NCI-H2029 treated with DMSO at 0.1 percent for 48 hours (cell line): ENCODE measurements around the gene PLS3.
"Not testable (repeated sequence)": the region's sequence is repeated elsewhere in the genome, so short reads cannot be mapped to it uniquely, and the experiment has no call there.

Source experiments
- DNase-seq: peaks from one replicate; lab custom pipeline; 2025; lab: John Stamatoyannopoulos, UW

The PLS3 gene, protein sequence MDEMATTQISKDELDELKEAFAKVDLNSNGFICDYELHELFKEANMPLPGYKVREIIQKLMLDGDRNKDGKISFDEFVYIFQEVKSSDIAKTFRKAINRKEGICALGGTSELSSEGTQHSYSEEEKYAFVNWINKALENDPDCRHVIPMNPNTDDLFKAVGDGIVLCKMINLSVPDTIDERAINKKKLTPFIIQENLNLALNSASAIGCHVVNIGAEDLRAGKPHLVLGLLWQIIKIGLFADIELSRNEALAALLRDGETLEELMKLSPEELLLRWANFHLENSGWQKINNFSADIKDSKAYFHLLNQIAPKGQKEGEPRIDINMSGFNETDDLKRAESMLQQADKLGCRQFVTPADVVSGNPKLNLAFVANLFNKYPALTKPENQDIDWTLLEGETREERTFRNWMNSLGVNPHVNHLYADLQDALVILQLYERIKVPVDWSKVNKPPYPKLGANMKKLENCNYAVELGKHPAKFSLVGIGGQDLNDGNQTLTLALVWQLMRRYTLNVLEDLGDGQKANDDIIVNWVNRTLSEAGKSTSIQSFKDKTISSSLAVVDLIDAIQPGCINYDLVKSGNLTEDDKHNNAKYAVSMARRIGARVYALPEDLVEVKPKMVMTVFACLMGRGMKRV

DNA sequence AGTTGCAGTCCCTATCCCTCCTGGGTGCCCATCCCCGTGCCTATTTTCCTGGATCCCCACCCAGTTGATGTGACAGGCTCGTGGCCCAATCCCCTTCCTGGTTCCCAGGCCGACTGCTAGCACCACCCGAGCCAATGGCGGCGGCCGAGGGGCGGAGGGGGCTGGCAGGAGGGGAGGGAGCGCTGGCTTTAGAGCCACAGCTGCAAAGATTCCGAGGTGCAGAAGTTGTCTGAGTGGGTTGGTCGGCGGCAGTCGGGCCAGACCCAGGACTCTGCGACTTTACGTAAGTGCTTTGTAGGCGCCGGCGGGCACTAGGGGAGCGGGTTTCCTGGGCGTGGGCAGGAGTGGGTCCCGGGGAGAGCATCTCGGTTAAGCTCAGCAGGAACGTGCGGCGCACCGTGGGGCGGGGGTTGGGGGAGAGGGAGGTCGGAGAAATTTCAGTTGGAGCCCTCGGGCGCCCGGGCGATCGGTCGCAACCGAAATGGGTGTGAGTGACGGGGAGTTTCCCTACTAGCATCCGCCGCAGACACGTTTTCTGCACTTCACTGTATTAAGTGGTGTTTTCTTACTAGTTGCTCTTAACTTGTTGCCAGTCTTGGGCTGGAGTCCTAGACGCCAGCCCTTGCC, at the start of gene PLS3:
PLS3 (plus strand) TSS at position 197 of the 627 bp plus-strand sequence. CDS start 49,077 bp downstream, outside the sequence.
- no peak for DNase-seq

GRCh38 chrX:115518113-115518512, 42.9 kb upstream of the PLS3 start:
- DNase-seq: no peak

DNA sequence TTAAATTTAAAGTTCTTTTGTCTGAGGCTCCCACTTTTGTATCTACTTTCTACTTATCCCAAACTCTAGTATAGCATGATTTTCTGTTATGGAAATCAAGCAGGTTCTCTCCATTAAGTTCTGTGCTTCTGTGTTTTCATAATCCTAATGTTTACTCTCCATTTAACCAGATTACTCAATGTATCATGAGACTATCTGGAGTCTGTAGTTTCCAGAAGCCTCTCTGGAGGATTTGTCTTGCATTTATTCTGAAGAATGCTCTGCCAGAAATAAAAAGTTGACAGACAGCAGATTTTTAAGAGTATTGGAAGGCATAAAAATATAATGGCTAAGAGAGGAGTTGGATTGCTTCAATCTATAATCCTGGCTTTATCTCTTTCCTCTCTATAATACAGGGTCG, 39.2 kb upstream of the PLS3 start:
- DNase-seq: no peak

- DNase-seq: no peak
Observed at GRCh38 chrX:115522952-115523351, 38.0 kb upstream of the PLS3 start.

DNA sequence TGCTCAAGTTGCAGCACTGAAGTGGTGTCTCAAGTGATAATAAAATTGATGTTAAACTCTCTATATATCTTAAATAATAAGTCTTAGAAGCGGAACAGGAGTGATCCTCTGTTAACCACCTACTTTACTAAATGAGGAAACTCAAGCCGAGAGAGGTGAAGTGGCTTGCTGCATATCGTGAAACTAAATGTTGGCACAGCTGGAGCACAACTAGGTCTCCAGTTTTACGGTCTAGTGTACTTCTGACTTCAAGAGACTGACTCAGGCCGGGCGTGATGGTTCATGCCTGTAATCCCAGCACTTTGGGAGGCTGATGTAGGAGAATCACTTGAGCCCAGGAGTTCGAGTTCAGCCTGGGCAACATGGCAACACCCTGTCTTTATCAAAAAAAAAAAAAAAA, 35.5 kb upstream of the PLS3 start:
- peak; percentile 62 for DNase-seq

DNA sequence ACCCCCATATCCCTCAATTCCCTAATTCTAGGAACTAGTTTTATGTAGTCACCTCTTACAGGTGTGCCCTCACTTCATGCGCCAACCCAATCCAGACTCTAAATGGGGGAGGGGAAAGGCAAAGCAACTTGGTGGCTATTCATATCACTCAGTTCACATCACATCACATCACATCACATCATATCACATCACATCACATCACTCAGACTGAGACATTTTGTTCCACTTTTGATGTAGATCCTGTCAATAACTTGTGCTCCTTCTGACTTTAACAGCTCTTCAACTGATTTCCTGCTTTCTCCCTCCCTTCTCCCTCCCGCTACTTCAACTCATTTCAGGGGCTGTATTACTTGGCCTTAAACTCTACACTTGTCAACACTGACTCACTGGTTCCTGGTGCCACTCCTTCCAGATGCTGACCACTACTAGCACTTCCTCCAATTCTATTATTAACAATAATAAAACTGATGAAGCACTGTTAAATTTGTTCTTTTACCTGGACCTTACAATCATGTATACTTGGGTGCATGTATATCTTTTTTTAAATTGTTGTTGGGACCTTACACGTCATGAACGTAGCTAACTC, 29.1 kb upstream of the PLS3 start:
- DNase-seq: no peak

DNA sequence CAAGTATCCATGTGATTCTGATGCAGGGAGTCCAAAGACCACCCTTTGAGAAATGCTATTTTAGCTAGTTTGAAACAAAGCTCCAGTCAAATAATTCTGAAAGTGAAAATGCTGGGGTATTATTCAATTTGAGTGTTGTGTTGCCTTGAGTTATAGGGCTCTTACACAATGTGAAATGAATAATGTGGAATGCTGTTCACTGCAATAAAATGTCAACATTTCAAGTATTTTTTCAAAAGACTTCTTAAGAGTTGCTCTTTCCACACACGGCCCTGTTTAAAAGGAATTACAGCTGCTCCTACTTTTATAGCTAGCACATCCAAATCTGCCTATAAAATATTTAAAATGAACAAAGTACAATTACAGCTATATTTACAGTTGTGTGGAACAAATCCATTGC, 27.5 kb upstream of the PLS3 start:
- no peak for DNase-seq

GRCh38 chrX:115534383-115534782, 26.6 kb upstream of the PLS3 start:
- DNase-seq: no peak

GRCh38 chrX:115535421-115535820, 25.6 kb upstream of the PLS3 start:
- DNase-seq: no peak

- no peak for DNase-seq
Observed at GRCh38 chrX:115535844-115536243, 25.1 kb upstream of the PLS3 start.

DNA sequence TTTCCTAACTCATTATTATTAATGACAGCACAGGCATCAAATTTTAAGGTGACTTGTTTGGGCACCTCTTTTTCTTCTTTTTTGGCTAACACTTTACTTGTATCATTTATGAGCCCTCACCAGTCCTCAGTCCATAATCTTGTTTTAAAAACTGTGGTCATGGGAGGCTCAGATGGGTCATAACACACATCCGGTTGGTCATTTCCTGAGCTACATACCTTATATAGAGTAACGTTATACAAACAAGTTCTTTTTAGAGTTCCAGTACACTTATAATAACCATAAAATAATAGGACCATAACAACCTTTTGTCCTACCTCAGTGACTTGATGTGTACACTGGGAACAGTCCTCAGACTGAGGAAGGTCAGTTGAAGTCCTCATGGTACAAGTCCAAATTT, 21.1 kb upstream of the PLS3 start:
- no peak for DNase-seq

DNA sequence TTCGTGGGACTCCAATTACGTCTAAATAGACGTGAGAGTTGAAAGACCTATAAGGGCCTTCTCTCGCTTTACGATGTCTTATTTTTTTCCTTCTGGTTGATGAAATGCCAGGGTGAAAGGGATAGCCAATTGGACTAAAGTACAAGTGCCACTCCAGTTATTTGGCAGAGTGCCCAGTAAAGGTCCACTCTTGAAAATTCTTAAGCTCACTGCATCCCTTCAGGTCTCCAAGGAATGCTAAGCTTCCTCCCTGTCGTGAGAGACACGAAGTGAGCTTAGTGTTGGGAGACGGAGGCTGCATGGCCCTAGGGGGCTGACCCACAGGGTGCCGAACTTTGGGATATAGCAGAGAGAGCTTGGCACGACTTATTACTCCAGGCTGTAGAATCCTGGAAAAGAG, 19.9 kb upstream of the PLS3 start:
- DNase-seq: not testable (repeated sequence)

DNA sequence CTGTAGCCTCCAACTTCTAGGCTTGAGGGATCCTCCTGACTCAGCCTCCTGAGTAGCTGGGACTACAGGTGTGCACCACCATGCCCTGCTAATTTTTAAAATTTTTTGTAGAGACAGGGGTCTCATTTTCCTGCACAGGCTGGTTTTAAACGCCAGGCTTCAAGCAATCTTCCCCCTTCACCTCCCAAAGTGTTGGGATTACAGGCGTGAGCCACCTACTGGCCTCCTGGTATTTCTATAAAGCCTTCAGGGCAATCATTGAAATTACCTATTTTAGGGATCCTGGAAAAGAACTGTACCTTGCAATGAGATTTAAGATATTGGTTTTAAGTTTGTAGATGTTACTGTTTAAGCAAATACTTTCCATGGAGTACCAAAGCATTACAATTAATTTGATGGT, 13.5 kb upstream of the PLS3 start:
- DNase-seq: no peak

DNA sequence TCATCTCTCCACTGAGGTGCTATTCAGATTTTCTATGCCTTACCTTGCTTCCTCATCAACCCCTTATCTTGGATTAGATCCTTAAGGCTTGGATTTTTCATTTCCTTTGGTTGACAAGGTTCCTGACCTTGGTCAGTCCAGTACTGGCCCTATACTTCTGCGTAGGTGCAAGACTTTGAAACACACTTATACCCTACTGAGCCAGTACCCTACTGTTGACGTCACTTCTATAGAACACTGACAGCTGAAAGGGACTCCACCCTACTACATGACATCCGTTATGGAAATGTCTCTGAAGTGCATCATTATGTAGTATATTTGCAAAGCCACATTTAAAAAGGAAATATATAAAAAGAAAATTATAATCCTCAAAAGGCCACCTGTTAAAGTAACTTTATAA, 12.0 kb upstream of the PLS3 start:
- no peak for DNase-seq

GRCh38 chrX:115553171-115553570, 7.8 kb upstream of the PLS3 start:
- no peak for DNase-seq

DNA sequence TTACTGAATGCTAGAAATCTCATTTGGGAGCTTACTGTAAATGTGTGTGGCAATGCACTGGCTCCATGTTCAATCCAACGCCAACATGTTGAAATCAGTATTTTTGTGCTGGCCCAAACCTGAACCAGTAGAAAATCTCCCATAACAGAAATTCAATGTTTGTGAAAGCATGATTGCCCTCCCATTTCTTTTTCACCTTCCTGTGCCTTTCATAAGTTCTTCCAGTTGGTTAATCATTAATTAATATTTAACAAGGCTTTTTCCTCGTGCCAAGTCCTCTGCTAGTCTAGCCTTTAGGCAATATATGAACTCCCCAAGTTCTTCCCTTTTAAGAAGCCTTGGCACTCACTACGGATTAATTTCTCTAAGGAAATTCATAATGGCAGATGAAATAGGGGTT, 1.3 kb upstream of the PLS3 start:
- DNase-seq: no peak

- DNase-seq: no peak
Observed at GRCh38 chrX:115560211-115560977, 580 bp upstream of the PLS3 start.

GRCh38 chrX:115561605-115562479, 868 bp downstream of the PLS3 start:
- DNase-seq: peak; percentile 41

DNA sequence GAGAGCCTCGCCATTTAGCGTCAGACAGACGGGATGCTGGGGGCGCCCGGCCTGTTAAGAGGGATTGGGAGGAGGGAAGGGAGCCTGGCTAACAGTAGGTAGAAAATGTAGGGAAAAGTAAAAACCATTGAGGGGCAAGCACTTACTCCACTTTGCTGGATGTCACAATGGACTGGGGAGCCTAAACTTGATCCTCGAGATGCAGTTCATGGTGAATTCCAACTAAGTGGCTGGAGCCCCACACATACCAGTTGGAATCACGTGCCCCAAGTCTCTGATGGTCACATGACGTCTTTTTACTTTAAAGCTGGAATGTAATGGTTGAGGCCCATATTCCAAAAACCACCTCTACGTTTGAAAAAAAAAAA, 1.5 kb downstream of the PLS3 start:
- DNase-seq: no peak

DNA sequence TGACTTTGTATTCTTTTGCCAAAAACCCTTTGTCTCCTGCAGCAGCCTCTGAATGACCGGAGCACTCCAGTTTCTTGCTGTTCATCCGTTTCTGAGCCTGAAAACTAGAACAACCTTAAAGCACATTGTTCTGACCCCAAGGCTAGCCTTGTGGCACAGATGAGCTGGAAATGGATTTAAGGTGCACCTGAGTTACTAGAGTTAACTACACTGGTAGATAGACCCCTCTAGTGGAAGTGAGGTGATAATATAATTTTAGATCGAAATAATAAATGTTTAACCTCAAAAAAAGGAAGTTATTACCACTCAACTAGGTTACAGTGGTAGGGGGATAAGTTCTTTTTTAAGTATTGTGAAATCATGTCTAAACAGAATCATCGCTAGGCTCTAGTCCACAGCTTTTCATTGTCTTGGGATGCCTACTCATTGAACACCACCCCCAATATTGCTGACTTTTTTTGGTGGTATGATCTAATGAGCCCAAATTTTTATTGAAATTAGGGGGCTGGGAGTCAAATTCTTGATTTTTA, 2.7 kb downstream of the PLS3 start:
- no peak for DNase-seq

- peak; percentile 7 for DNase-seq
Observed at GRCh38 chrX:115564243-115564642, 3.3 kb downstream of the PLS3 start.
